ENCODE results near the gene ENTHD1.
"Not testable (repeated sequence)": the region's sequence is repeated elsewhere in the genome, so short reads cannot be mapped to it uniquely, and the experiment has no call there.

The ENTHD1 gene

GRCh38 chr22:39856588-39856987 is 37.0 kb downstream of the ENTHD1 start:
- no peak overlapping the region for H3K27ac ChIP-seq
- TF ChIP-seq CTCF (conservative IDR thresholded peaks at IDR 0.05) = no peak

- no peak overlapping the region for H3K27ac ChIP-seq
- TF ChIP-seq CTCF (conservative IDR thresholded peaks at IDR 0.05) = no peak
These were observed 40.8 kb downstream of the ENTHD1 start for GRCh38 chr22:39852799-39853198.

GRCh38 chr22:39851606-39852315 is 41.8 kb downstream of the ENTHD1 start:
- no peak overlapping the region for H3K27ac ChIP-seq
- TF ChIP-seq CTCF (conservative IDR thresholded peaks at IDR 0.05) = no peak

GRCh38 chr22:39847477-39847876 is 46.1 kb downstream of the ENTHD1 start:
- no peak for TF ChIP-seq CTCF (conservative IDR thresholded peaks at IDR 0.05)
- H3K27ac ChIP-seq = no peak overlapping the region

- not testable (repeated sequence) for H3K27ac ChIP-seq
These were observed 47.0 kb downstream of the ENTHD1 start for GRCh38 chr22:39846539-39846938.

- no peak overlapping the region for H3K27ac ChIP-seq
- no peak for TF ChIP-seq CTCF (conservative IDR thresholded peaks at IDR 0.05)
These were observed 48.0 kb downstream of the ENTHD1 start for GRCh38 chr22:39845529-39845928.

GRCh38 chr22:39839917-39840510 is 53.5 kb downstream of the ENTHD1 start:
- no peak overlapping the region for H3K27ac ChIP-seq
- TF ChIP-seq CTCF (conservative IDR thresholded peaks at IDR 0.05) = no peak

GRCh38 chr22:39839204-39839603 is 54.4 kb downstream of the ENTHD1 start:
- no peak overlapping the region for H3K27ac ChIP-seq

More at GRCh38 chr22:39839204-39839603, 54.4 kb downstream of the ENTHD1 start:
- no peak for TF ChIP-seq CTCF (conservative IDR thresholded peaks at IDR 0.05)
